SK-N-SH treated with all-trans-retinoic acid at 6 μM for 48 hours (cell line): ENCODE results near the gene OSBPL9.

ENCODE experiments used
- ARNTL ChIP-seq: fragments of 450-650 bp; formaldehyde crosslinking; IDR thresholded peaks from 2 replicates; pipeline ENCODE4 v1.5.0; 2020; ENCODE audit warnings: low read depth, mild to moderate bottlenecking, moderate library complexity, borderline replicate concordance
- CREB5 ChIP-seq: fragments of 250-450 bp; sonication (Bioruptor Pico); IDR thresholded peaks from 2 replicates; pipeline ENCODE4 v1.5.1; 2020; ENCODE audit warnings: low read depth, mild to moderate bottlenecking, moderate library complexity
- OSR1 ChIP-seq: fragments of 250-450 bp; sonication (Bioruptor Pico); IDR thresholded peaks from 2 replicates; pipeline ENCODE4 v1.8.0; 2022; ENCODE audit warnings: moderate library complexity, mild to moderate bottlenecking, inconsistent platforms
- PPARA ChIP-seq: fragments of 250-450 bp; sonication (Bioruptor Pico); IDR thresholded peaks from 2 replicates; pipeline ENCODE4 v1.5.0; 2020; ENCODE audit warnings: mild to moderate bottlenecking, borderline replicate concordance
- RARB ChIP-seq: fragments of 250-450 bp; sonication (Bioruptor Pico); IDR thresholded peaks from 2 replicates; pipeline ENCODE4 v1.8.0; 2021; ENCODE audit warnings: mild to moderate bottlenecking, moderate library complexity
- SNAI2 ChIP-seq: fragments of 250-450 bp; sonication (Bioruptor Pico); IDR thresholded peaks from 2 replicates; pipeline ENCODE4 v1.5.0; 2020; ENCODE audit warnings: mild to moderate bottlenecking, moderate library complexity
- TCF4 ChIP-seq: fragments of 250-450 bp; sonication (Bioruptor Pico); IDR thresholded peaks from 2 replicates; pipeline ENCODE4 v1.8.0; 2021; ENCODE audit warnings: mild to moderate bottlenecking, moderate library complexity, borderline replicate concordance
- ZNF8 ChIP-seq: fragments of 450-650 bp; formaldehyde crosslinking; IDR thresholded peaks from 2 replicates; pipeline ENCODE4 v1.5.0; 2020; ENCODE audit warnings: mild to moderate bottlenecking, moderate library complexity
- TF ChIP-seq, protein P1 (sequence below): fragments of 250-450 bp; sonication (Bioruptor Pico); IDR thresholded peaks from 2 replicates; pipeline ENCODE4 v1.8.0; 2020; ENCODE audit warnings: mild to moderate bottlenecking, moderate library complexity, borderline replicate concordance

GRCh38 chr1:51605961-51606723, 10.8 kb upstream of the OSBPL9 start:
- TF ChIP-seq ARNTL (CRISPR knock-in tag): no peak
- no peak for TF ChIP-seq SNAI2 (CRISPR knock-in tag)
- TF ChIP-seq, protein P1, sequence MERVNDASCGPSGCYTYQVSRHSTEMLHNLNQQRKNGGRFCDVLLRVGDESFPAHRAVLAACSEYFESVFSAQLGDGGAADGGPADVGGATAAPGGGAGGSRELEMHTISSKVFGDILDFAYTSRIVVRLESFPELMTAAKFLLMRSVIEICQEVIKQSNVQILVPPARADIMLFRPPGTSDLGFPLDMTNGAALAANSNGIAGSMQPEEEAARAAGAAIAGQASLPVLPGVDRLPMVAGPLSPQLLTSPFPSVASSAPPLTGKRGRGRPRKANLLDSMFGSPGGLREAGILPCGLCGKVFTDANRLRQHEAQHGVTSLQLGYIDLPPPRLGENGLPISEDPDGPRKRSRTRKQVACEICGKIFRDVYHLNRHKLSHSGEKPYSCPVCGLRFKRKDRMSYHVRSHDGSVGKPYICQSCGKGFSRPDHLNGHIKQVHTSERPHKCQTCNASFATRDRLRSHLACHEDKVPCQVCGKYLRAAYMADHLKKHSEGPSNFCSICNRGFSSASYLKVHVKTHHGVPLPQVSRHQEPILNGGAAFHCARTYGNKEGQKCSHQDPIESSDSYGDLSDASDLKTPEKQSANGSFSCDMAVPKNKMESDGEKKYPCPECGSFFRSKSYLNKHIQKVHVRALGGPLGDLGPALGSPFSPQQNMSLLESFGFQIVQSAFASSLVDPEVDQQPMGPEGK (CRISPR knock-in tag): no peak
- TF ChIP-seq RARB: no peak
- TF ChIP-seq CREB5 (CRISPR knock-in tag): no peak
- no peak for TF ChIP-seq ZNF8 (CRISPR knock-in tag)
- TF ChIP-seq OSR1: no peak
- no peak for TF ChIP-seq PPARA (CRISPR knock-in tag)
- no peak for TF ChIP-seq TCF4 (CRISPR knock-in tag)
